IPS-NIHi7 (cell line): ENCODE measurements around the gene CHST11.
A peak's percentile ranks its signal among the peaks of the same experiment; 100 is the strongest.

Experiments used
- DNase-seq: peaks from one replicate; pipeline ENCODE4 v3.0.0; 2012; ENCODE audit warnings: mixed read lengths; ENCODE audit errors: extremely low spot score

CHST11 gene

DNA sequence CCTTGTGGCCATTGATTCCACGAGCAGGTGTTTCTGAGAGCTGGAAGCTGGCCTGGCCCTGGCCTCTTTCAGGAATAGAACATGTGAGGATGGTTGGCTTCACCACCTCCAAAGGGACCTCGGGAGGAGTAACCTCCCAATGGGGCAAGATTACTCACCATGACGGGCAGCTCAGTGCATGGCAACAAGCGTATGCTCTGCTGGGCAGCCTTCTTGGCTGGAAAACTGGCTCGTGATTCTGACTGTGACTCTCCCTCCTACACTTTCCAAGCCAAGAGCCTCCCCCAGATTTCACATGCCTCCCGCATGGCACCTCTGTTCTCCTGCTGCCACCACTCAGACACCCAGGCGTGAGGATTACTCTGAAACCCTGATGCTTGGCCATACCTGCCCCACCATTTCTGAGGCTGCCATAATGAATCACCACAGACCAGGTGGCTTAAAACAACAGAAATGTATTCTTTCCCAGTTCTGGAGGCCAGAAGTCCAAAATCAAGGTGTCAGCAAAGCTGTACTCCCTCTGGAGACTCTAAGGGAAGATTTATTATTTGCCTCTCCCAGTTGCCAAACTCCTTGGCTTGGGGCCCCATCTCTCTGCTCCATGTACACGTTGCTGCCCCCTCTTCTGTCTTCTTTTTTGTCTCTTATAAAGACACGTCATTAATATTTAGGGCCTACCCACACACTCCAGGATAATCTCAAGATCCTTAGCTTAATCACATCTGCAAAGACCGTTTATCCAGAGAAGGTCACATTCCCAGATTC, 215.9 kb downstream of the CHST11 start:
- no peak for DNase-seq

DNA sequence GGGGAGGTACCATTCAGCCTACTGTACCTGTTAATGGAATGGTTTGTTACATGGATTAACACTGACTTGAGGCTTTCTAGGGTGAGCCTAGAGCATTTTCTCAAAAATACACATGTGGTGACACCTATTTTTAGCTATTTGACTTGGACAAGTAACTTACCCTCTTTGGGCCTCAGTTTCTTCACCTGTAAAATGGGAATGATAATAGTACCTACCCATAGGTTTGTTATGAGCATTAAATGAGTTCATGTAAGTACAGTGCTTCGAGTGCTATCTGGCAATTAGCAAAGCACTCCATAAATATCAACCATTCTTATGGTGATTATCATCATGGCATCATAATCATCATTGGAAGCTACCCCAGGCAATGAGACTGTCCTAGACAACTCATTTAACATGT, 216.5 kb downstream of the CHST11 start:
- DNase-seq = no peak

DNA sequence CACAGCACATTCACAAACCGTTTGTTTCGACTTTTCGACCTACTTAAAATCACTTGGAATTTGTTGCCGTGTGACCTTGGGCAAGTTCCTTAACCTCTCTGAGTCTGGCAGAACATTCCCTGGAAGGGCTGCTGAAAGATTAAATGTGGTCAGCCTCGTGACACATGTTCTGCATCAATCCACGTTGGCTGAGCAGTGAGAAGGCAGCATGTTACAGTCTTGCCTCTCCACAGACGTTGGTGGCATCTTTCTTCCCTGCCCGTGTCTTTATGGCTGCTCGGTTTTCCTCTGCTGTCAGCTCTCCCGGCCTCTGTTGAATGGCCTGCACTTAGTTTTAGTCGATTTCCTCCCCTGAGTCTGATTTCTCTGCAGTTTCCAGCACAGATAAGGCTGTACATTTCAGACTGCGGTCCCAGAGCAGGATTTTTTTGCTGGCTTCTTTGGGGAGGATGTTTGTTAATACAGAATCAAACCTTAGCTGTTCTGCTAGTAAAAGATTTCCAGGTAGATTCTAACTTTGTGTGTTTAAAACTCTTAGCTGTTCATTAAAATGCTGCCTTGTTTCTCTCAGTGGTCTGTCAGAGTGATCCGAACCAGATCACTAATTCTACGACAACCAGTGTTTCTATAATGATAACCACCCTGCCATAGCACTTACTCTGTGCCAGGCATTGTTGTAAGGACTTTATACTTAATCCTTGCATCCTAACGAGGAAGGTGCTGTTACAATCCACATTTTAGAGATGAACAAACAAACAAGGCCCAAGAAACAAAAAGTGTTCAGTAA, 217.1 kb downstream of the CHST11 start:
- no peak for DNase-seq

DNA sequence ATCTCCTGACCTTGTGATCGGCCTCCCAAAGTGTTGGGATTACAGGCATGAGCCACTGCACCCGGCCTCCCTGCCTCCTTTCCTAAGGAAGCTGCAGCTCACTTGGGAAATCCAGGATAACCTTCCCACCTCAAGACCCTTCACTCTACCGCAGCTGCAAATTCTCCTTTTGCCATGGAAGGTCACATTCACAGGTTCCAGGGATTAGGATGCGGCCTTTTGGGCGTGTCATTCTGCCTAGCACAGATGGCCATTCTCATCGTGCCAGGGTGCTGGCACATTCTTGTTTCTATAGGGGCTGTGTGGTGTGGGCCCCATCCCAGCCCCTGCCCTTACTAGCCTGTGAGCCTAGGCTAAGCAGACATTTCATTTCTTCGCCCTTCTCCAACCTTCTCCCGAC, 219.9 kb downstream of the CHST11 start:
- DNase-seq = no peak

DNA sequence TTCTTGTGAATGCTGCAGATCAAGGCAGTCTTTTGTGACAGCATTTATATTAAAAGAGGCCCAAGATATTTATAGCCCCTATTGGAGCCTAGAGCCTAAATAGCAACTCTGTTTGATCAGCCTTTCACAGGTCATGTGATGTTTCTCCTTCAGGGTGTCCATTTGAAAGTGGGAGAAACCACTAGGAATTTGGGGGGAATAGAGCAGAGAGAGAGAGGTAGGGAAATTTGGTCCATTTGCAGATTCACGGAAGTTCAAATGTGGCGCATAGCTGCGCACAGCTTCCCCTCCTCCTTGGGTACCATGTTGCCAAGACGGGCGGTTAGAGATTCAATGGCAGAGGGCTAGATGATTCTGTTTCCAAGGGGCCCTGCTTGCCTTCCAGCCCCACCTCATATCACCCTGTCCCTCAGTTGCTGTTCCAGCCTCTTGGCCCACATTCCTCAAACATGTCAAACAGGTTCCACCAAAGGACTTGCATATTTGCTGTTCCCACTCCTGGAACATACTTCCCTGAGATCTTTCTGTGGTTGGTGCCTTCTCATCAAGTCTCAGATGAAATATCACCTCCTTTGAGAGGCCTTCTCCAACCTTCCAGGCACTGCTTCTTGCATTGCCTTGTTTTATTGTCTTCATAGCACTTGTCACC, 220.8 kb downstream of the CHST11 start:
- DNase-seq = no peak

DNA sequence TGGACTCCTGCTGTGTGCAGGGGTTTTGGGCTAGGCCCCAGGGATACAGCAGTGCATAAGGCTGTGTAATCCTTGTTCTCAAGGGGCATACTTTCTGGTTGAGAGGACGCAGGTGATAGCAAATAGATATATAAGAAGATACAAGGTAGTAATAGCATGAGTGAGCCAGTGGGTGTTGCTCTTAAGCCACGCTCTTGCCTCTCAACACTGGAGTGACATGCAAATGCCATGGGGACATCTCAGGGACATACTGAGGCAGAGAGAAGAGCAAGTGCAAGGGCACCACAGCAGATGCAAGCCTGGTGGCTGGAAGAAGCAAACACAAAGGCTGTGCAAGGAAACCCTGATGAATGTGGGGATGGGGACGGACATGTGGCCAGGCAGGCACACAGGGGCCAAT, 223.3 kb downstream of the CHST11 start:
- DNase-seq = peak; percentile 46

DNA sequence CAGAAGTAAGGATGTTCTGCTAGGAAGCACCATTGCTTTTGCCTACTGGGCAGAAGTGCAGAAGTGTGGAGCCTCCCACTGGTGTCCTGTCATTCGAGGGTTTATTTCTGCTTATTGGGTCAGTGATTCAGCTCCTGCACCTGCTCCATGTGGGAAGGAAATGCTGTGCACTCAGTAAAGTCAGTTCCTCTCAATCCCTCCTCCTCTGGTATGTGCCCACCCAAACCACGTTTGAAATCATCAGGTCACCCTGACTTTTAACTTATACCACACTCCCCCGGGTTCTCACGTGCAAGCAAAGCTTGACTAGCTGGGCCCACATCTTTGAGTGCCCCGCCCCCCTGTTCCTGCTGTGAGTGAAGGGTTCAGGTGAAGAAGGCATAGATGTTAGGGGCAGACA, 223.7 kb downstream of the CHST11 start:
- no peak for DNase-seq

DNA sequence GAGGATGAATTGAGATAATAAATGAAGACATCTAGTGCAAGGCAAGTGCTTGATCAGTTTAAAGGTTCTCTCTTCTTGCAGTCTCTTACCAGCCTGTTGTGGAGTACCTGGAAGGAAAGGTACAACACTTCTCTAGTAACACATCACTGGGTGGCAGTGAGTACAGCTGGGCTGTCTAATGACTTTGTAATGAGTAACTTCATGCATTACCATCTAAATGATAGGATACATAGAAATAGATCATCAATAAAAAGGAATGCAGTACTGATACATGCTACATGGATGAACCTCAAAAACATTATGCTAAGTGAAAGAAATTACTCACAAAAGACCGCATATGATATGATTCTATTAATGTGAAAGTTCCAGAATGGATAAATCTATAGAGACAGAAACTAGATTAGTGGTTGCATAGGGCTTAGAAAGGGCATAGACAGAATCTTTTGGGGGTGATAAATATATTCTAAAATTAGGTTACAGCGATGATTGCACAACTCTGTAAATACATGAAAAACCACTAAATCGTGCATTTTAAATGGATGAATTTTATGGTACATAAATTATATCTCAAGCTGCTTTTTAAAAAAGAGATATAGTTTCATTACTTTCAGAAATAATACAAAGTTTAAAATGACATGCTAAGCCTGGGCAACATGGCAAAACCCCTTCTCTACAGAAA, 224.4 kb downstream of the CHST11 start:
- DNase-seq = no peak

DNA sequence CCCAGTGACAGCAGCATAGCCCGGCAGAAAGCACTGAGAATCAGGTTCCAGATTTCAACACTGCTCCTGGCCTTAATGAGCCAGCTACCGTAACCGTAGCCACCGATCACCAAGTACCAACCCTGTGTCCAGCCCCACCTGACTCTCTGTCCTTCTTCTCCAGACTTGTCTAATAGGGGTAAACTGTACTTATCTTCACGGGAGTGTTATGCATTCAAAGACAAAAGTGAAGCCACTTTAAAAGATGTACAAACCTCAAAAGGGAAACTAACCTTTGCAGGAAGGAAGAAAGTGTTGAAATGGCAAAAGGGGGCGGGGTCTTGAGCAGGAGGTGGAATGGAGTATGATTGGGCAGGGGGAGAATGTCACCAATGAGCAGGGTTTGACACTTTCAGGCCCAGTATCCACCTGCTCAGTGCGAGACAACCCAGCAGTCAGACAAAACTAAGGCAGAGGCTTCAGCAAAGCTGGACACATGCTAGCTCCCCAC, 226.1 kb downstream of the CHST11 start:
- DNase-seq = no peak

DNA sequence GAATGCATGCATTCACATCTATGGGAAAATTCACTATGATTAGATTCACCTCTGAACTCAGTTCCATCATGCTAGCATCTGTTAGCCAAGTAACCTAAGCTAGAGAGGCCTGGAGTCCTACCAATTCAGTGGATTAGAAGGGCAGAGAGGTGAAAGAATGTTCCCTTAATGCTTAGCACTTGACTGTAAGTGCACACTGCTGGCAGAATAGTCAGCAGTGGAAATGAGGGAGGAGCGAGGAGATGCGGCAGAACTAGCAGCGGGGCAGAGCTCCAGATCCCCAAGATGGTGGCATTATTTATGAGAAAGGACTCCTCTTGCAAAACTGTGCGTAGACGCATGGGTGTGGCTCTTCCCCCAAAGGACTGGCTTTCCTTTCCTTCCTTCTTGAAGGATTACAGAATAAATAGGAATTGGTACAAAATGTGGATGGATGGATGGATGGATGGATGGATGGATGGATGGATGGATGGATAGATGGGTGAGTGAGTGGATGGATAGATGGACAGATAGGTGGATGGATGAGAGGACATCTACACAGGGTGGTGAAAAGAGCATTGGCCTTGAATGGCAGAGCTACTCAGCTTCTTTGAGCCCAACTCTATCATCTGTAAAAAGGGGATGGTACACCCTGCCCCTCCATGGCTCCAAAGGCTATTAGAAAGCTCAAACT, 227.2 kb downstream of the CHST11 start:
- no peak for DNase-seq

DNA sequence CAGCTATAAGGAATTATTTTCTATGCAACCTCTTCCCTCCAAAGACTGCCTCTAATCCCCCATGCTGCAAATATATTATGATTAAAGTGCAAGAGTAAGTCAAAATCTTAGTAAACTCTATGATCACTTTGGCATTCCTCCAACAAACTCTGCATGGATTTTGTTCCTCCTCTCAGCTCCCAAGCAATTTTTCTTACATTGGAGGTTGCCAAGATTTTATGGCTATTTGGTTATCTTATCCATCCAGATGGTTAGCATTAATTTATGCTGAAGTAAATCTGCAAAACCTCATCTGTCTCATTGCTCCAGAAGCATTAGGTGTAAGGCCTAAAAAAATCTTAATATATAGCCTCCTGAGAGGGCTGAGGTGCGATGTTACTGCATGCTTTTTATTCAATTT, 228.1 kb downstream of the CHST11 start:
- DNase-seq = no peak

DNA sequence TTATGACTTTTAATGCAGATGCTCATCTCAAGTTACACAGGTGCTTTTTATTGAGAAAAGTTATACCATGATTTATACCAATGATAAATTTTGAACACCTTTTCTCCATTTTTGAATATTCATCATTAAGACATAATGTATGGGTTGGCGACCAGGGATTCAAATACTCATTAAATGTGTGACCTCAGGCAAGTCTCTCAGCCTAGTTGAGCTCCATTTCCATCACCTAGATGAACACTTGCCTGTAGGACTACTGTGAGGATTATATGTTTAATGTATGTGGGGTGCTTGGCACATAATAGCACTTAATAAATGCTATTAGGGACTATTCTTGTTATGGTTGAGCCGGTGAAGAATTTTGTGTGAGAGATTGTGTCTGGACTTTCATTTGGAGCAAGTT, 228.6 kb downstream of the CHST11 start:
- DNase-seq = no peak

DNA sequence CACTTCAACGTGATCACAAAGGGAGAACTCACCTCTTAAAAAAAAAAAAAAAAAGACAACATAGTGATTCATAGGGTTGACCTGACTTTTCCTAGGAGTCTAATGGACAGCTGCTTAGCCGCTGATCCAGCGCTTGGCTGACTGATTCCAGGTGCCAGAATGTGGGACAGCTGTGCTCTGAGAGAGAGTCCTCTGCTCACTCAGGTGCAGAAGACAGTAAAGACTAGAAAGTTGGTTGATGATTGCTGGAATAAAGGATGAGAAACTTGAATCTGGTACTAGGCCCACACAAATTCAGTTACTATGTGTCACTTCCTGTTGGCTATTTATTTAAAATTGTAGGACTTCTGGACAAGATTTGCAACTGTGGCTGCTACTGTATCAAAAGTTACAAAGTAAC, 229.4 kb downstream of the CHST11 start:
- no peak for DNase-seq

DNA sequence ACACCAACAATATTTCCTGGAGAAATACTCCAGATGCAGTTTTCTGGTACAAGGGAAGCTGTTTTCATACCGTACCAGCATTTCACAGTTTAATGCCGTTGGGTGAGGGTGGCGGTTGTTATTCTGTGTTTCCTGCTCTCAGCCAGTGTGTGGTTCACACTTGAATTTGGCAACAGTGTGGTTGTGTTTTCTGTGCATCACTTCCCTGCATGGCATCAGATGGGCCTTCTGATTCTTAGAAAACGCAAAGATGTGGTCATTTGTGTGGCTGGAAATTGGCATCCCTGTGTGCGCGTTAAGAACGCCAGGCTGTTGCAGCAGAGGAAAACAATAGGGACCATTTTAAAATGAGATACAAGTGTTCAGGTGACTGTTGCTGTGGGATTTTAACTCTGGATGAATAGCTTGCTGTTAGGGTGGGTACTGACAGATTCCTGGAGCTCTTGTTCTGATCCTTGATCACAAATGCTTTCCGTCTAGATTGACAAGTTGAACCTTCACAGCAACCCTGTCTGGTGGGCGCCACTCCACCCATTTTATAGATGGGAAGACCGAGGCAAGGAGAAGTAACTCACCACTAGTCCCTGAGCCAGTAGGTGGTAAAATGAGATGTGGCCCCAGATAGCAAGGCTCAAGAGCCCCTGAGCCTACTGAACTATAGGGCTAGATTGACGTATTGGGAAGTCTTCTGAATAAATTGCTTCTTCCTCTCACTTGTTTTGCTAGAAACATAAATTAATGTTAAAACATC, 231.2 kb downstream of the CHST11 start:
- DNase-seq = no peak

DNA sequence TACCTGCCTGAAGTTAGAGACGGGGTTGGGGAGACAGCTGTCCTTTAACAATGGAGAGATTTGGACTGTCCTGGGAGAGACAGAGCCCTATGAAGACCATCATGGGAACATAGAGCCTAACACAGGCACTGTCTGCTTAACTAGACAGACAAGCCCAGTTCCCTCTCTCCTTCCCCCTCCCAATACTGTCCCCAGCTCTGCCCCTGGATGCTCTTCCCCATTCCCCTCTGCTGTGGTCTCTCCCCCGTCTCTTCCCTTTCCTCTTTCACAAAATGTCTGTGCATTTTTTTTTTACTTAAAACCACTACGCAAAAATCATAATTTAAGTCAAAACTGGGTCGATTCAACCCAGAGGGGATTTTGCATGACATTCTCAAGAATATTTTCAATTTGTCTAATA, 232.9 kb downstream of the CHST11 start:
- DNase-seq = no peak

DNA sequence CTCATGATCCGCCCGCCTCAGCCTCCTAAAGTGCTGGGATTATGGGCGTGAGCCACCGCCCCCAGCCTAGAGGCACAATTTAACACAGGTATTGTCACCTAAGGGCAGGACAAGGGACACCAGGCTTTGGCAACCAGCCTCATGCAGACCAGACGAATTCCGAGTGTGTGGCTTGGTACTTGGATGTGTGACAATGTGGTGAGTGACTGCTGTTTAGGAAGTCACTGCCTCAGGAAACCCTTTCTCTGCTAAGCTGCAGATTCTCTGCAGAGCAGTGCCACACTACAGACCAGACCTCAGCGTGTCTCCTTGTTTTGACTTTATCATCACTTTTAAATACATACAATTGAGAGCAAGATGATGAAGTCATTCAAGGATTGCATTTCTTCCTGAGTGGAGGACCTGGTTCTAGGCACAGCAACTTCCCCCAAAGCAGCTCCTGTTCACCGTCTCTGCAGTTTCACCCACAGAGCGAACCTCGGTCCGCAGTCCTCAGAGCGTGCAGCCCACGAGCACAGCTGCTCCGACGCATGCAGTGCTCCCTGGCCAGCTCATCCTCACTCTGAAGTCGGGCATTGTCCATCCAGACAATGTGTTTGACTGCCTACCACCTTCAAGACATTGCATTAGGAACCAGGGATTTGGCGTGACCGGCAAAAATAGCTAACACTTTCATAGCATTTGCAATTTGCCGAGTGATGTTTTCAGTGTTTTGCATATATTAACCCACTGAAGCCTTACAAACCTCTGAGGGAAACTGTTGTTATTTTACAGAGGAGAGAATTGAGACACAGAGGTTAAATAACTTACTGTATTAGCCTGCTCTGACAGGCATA, 235.2 kb downstream of the CHST11 start:
- DNase-seq = no peak

DNA sequence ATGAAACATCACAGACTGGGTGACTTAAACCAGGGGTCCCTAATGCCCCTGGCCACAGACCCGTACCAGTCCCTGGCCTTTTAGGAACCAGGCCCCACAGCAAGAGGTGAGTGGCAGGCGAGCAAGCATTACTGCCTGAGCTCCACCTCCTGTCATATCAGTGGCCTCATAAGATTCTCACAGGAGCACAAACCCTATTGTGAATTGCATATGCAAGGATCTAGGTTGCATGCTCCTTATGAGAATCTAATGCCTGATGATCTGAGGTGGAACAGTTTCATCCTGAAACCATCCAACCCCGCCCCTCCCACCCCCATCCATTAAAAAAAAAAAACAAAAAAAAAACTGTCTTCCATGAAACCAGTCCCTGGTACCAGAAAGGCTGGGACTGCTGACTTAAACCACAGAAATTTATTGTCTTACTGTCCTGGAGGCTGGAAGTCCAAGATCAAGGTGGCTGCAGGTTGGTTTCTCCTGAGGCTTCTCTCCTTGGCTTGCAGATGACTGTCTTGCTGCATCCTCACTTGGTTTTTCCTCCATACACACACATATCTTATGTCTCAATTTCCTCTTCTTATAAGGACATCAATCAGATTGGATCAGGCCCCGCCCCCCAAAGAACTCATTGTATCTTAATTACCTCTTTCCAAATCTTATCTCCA, 235.9 kb downstream of the CHST11 start:
- DNase-seq = no peak

DNA sequence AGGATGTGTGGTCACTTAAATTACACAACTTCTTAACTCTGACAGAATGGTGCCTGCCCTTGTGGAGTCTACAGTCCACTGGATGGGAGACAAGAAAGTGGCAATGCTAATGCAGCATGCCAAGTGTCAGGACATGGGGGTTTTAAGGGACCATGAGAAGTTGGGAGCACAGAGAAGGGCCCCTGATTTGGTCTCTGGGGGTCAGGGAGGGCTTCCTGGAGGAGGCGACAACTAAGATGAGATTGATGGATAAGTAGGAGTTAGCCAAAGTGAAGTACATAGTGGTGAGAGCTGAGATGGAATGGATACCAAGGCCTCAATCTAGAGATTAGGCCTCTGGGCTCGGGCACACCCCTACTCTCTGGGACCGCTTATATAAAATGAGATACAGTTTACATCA, 236.7 kb downstream of the CHST11 start:
- DNase-seq = no peak

DNA sequence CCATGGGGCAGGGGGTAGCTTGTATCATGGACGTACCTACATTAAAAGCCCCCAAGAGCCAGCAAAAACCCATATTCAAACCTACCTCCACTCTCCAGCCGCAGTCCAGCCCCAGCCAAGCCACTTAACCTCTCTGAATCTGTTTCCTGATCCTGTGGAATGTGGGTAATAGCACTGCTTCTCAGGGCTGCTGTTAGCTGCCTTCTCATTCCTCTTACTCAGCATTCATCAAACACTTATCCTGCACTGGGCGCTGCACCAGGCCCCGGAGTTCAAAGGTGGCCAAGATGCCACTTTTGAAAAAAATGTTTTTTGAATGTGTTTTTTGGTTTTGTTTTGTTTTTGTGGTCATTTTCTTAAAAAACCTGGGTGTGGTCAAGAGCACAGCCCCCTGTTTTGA, 237.4 kb downstream of the CHST11 start:
- DNase-seq = no peak
